ENCODE measurements around the gene RFT1.

GRCh38 chr3:53074366-53074696 is 55.9 kb downstream of the RFT1 start:
- TF ChIP-seq CTCF (IDR thresholded peaks at IDR 0.05; ENCODE audit: insufficient read depth, low read depth, low read length), result no peak
- no peak for TF ChIP-seq EZH2 (IDR thresholded peaks at IDR 0.05; ENCODE audit: insufficient read depth, low read length)
